Thyroid gland (tissue), 4 donors: ENCODE results near the gene COX4I2. TPM values are rescaled to one million over a fixed set of nuclear protein-coding genes. Genes with fewer than 3 reads are reported as not detected.

ENCODE experiments used
- DNase-seq, 2 donors: peaks; one replicate each; pipeline ENCODE4 v3.0.0-alpha.2; 2019
- H3K27ac ChIP-seq, 3 donors: fragments of 200-600 bp; sonication (generic); 1 replicate in 2 of 3; 2 replicates in 1 of 3; pipeline ENCODE4 v1.5.1; 2016 to 2019; ENCODE audit warnings: mild to moderate bottlenecking in 1 of 3, moderate library complexity in 1 of 3
- H3K27me3 ChIP-seq: fragments of 200-600 bp; sonication (generic); one replicate; pipeline ENCODE4 v1.5.1; 2019
- H3K36me3 ChIP-seq, 2 donors: fragments of 200-600 bp; sonication (generic); one replicate each; pipeline ENCODE4 v1.5.1; 2016 to 2019
- H3K4me1 ChIP-seq, 2 donors: fragments of 200-600 bp; sonication (generic); one replicate each; pipeline ENCODE4 v1.5.1; 2017 to 2019
- H3K4me3 ChIP-seq, 3 donors: fragments of 200-600 bp; sonication (generic); replicated peaks in 1 of 3; 1 replicate in 2 of 3; 2 replicates in 1 of 3; pipeline ENCODE4 v1.5.1; 2016; ENCODE audit warnings: mild to moderate bottlenecking in 1 of 3
- H3K9me3 ChIP-seq: fragments of 200-600 bp; sonication (generic); one replicate; pipeline ENCODE4 v1.5.1; 2017
- CTCF ChIP-seq, 6 experiments: fragments of 200-600 bp in 3 of 6; fragments of 450-650 bp in 3 of 6; sonication (generic) in 3 of 6; IDR thresholded peaks; one replicate each; pipeline ENCODE4 v1.5.1; 2016 to 2019; ENCODE audit warnings: antibody characterized with exemption in 6 of 6, mild to moderate bottlenecking in 2 of 6, inconsistent platforms in 1 of 6, moderate library complexity in 1 of 6
- POLR2A ChIP-seq, 2 donors: fragments of 450-650 bp; IDR thresholded peaks; one replicate each; pipeline ENCODE4 v1.6.1; 2017; ENCODE audit warnings: antibody characterized with exemption in 2 of 2, mild to moderate bottlenecking in 2 of 2, moderate library complexity in 1 of 2
- WGBS, 2 donors: methylation state at CpG; one replicate each; pipeline ENCODE4 v1.1.5; 2017; 5-methylcytosine and 5-hydroxymethylcytosine counted together
- intact Hi-C: fragments of 100-400 bp; cut with DNase I; formaldehyde crosslinking; loops from one replicate; pipeline ENCODE4 v1.15.1; 2023
- total RNA-seq, 4 donors: library from RNA; depleted of rRNA; stranded (reverse); fragments of >200 nt; gene quantifications; one replicate each; pipeline ENCODE4 v1.2.3, GENCODE V29; 2016

COX4I2 gene
- total RNA-seq, 4 donors from 2014 or later: 1.1 to 4.8 (median 3.4) TPM

- no peak for DNase-seq
- WGBS, 2 donors: 75 to 77% methylated on average over 6 of the region's 6 CpGs
- Histone ChIP-seq H3K27ac (peak overlapping the region; percentile 59 to 69 (median 68)), H3K4me1 (peaks cover 32 to 58% of the 10 kb centered on the region in 2 donors), H3K9me3 (no peaks in the 10 kb centered on the region), H3K36me3 (peaks cover 8 to 19% of the 10 kb centered on the region in 2 donors), H3K27me3 (no peaks in the 10 kb centered on the region), H3K4me3 (no peak overlapping the region)
- TF ChIP-seq CTCF (IDR thresholded peaks at IDR 0.05) (no peak), POLR2A (IDR thresholded peaks at IDR 0.05) (no peak)
- intact Hi-C loops: no loop called here
Measured at GRCh38 chr20:31662372-31662854, 24.7 kb downstream of the COX4I2 start.

- WGBS, 2 donors: 52 to 53% methylated on average over 2 of the region's 2 CpGs
- Histone ChIP-seq H3K27ac (peak overlapping the region; percentile 80 to 90 (median 86)), H3K4me1 (peaks cover 42 to 68% of the 10 kb centered on the region in 2 donors), H3K9me3 (no peaks in the 10 kb centered on the region), H3K36me3 (peaks cover 8 to 19% of the 10 kb centered on the region in 2 donors), H3K4me3 (no peak overlapping the region), H3K27me3 (no peaks in the 10 kb centered on the region)
- TF ChIP-seq POLR2A (IDR thresholded peaks at IDR 0.05): no peak
- no peak for TF ChIP-seq CTCF (IDR thresholded peaks at IDR 0.05)
- intact Hi-C loops: no loop called here
- DNase-seq: peak in 1 of 2 donors; percentile 9
Measured at GRCh38 chr20:31663524-31663837, 25.8 kb downstream of the COX4I2 start.

- Histone ChIP-seq H3K36me3 (peaks cover 8 to 19% of the 10 kb centered on the region in 2 donors), H3K4me1 (peaks cover 48 to 74% of the 10 kb centered on the region in 2 donors), H3K4me3 (no peak overlapping the region), H3K9me3 (no peaks in the 10 kb centered on the region), H3K27ac (peak overlapping the region; percentile 80 to 90 (median 86)), H3K27me3 (no peaks in the 10 kb centered on the region)
- peak in 1 of 2 donors; percentile 46 for TF ChIP-seq POLR2A (IDR thresholded peaks at IDR 0.05)
- TF ChIP-seq CTCF (IDR thresholded peaks at IDR 0.05): no peak
- DNase-seq: peak; percentile 81 to 82
- WGBS, 2 donors: 33 to 39% methylated on average over 9 to 11 of the region's 11 CpGs
- intact Hi-C loops: no loop called here
Measured at GRCh38 chr20:31663838-31664695, 26.4 kb downstream of the COX4I2 start.

- peaks cover 56 to 82% of the 10 kb centered on the region in 2 donors for H3K4me1 ChIP-seq
- no peak overlapping the region for H3K4me3 ChIP-seq
- WGBS, 2 donors: 27 to 31% methylated on average over 2 of the region's 2 CpGs
- H3K9me3 ChIP-seq: no peaks in the 10 kb centered on the region
- H3K36me3 ChIP-seq: peaks cover 8 to 19% of the 10 kb centered on the region in 2 donors
- peak overlapping the region; percentile 80 to 90 (median 86) for H3K27ac ChIP-seq
- no peak for TF ChIP-seq CTCF (IDR thresholded peaks at IDR 0.05)
- no peak for TF ChIP-seq POLR2A (IDR thresholded peaks at IDR 0.05)
- no peaks in the 10 kb centered on the region for H3K27me3 ChIP-seq
- intact Hi-C loops: no loop called here
- peak; percentile 26 to 42 for DNase-seq
Measured at GRCh38 chr20:31664696-31665354, 27.1 kb downstream of the COX4I2 start.
